ENCODE results near the gene NSA2.
"Not testable (repeated sequence)": the region's sequence is repeated elsewhere in the genome, so short reads cannot be mapped to it uniquely, and the experiment has no call there.

The NSA2 gene

DNA sequence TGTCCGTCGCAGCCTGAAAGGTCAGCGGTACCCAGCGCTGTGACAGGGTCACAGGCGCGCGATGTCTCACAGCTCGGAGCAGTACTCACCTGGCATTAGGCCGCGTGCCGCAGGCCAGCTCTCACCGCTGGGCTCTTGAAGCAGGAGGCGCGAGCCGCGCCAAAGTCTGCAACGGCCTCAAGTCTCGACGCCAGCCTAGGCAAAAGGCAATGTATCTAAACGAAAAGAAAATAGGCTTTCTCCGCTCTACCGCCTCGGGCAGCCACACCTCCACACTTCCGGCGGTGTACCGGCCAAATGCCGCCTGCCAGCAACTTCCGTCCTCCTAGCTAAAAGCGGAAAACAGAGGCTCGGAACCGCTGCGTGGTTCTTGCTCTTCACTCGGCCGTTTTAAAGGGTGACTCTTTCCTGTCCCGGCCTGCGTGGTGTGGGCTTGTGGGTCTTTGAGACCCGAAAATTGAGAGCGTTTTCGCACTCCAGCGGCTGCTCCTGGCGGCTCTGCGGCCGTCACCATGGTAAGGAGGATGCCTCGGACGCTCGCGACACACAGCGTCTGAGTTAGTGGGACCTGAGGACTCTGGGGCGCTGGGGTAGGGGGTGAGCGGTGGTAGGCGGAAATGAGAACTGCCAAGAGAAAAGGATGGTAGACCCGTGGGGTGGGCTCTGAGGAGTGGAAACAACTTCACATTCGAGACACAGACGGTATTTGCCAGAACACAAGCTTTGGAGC, at the start of gene NSA2, which contains the start of gene GFM2:
TSS of gene NSA2 (plus strand) at position 401 of the 730 bp plus-strand sequence. CDS start at position 513, 112 bp downstream.
TSS of gene GFM2 (minus strand) at position 269 of the 730 bp plus-strand sequence. CDS start 3,375 bp downstream, outside the sequence.
- peak; percentile 89 for DNase-seq

DNA sequence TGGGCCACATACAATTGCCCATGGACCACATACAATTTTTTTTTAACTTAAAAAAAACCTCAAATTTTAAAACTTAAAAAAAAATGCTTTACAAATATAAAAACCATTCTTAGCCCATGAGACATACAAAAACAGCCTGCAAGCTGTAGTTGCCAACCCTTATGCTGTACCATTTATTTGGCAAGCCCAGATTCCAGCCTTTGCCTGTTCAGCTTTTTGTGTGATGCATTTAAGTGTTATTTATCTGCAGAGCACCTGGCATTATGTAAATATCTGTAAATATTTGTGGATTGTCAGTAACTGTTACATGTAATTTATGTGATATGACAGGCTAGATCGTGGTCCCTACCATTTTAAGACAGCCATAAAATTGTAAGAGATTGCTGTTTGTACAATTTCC, 49.5 kb upstream of the NSA2 start:
- DNase-seq = no peak

- DNase-seq = no peak
Measured at GRCh38 chr5:74722271-74722670, 44.8 kb upstream of the NSA2 start.

- DNase-seq = no peak
Measured at GRCh38 chr5:74725331-74725730, 41.7 kb upstream of the NSA2 start.

- DNase-seq = no peak
Measured at GRCh38 chr5:74736759-74737158, 30.3 kb upstream of the NSA2 start.

DNA sequence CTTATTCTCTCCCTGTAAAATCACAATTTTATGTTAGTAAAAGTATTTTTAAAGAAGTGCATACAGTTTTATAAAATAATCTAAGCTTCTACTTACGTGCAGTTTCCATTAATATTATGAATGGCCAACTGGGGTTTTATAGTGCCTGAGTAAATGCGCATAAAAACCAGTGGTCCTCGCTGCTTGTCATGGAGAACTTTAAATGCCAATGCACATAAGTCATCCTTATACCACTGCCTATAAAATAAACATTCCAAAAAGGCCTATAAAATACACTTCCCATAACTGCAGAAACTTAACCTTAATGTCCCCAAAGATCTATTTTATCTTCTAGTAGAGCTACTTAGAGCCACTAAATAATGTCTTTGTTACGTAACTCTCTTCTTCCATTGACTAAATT, 28.6 kb upstream of the NSA2 start:
- no peak for DNase-seq

DNA sequence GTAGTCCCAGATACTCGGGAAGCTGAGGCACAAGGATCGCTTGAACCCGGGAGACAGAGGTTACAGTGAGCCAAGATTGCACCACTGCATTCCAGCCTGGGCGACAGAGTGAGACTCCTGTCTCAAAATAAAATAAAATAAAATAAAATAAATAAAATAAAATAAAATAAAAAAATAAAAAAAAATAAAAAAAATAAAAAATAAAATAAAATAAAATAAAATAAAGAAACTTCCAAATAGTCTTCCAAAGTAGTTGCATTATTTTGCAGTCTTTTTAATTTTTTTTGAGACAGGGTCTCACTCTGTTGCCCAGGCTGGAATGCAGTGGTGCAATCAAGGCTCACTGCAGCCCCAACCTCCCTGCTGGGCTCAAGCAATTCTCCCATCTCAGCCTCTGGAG, 18.3 kb upstream of the NSA2 start:
- DNase-seq = not testable (repeated sequence)

DNA sequence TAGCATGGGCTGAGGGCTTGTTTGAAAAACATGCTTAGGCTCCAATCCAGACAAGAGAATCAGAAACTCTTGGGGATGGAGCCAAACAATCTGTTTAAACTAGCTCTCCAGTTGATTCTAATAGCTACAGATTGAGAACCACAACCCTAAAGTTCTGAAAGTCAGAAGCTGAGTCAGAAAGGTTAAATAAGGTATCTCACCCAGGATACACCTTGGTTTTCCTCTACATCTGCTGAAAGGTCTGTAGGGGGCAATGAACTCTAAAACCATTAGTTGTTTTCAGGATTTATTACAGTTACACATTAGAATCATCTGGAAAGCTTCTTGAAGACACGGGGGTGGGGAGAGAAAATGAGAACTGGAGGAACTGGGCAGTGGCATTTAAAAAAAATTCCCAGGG, 5.8 kb upstream of the NSA2 start:
- DNase-seq = no peak

GRCh38 chr5:74762599-74762998, 4.5 kb upstream of the NSA2 start:
- DNase-seq = peak; percentile 63

DNA sequence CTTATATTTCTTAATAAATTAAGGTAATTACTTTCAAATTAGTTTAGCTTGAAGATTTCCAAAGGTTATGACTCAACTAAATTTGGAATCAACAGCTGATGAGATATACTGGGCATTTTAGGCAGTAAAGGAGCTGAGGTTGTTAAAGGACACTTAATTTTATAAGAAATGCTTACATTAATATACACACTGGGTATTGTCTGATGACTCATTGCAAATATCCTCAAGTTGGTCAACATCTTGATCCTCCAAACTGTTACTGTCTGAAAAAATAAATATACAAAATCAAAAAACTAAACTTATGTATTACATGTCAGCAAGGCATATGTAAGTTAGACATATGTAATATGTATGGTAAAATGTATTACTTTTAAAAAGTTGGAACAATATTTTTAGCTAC, 3.5 kb upstream of the NSA2 start:
- no peak for DNase-seq

GRCh38 chr5:74765201-74765600, 1.8 kb upstream of the NSA2 start:
- DNase-seq = no peak

GRCh38 chr5:74765929-74766328, 1.1 kb upstream of the NSA2 start:
- DNase-seq = no peak

DNA sequence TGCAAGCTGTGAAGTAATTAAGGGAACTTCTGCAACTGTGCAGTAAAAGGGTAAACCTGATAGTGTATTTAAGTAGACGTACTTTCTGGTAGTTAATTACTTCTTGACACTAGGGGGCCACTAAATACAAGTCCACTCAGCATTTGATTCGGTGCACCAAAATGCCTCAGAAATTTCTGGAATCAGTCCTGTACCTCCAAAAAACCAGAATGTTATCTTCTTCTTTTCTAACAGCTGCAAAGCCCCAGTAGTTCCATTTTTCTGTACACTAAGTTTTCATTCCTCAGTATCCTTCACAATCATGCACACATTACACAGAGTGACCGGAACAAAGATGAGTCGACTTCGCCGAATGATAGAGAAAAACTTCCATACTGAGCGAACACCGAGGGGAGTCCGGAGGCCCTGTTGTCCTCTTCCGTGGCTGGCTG, 616 bp upstream of the NSA2 start:
- peak; percentile 51 for DNase-seq

- DNase-seq = no peak
Measured at GRCh38 chr5:74767579-74767913, 497 bp downstream of the NSA2 start.

DNA sequence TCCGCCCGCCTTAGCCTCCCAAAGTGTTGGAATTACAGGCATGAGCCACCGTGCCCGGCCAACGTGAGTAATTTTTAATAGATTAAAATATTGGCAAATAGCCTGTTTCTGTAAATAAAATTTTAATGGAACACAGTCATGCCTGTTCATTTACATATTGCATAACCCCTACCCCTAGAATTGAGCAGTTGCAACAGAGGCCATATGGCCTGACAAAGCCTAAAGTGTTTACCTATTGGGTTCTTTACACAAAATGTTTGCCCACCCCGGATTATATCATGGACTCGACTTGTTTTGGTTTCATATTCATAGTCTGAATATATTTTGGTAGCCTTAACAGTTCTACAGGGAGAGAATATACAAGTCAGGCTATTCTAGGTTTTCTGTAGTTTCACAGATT, 5.3 kb downstream of the NSA2 start:
- no peak for DNase-seq

- DNase-seq = no peak
Measured at GRCh38 chr5:74778609-74779008, 11.6 kb downstream of the NSA2 start.

DNA sequence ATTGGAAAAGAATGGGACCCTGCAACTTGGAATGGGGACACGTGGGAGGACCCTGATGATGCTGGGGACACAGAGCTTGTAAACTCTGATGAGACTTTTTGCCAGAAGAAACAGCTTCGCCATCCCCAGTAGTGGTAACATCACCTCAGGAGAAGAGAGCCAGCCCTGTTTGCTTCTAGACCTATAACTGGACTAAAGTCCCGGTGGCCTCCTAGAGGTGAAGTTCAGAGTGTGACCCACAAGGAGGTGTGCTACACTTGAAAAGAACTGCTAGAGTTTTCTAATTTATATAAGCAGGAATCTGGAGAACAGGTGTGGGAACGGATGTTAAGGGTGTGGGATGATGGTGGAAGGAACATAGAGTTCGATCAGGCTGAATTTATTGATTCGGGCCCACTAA, 19.8 kb downstream of the NSA2 start:
- no peak for DNase-seq

DNA sequence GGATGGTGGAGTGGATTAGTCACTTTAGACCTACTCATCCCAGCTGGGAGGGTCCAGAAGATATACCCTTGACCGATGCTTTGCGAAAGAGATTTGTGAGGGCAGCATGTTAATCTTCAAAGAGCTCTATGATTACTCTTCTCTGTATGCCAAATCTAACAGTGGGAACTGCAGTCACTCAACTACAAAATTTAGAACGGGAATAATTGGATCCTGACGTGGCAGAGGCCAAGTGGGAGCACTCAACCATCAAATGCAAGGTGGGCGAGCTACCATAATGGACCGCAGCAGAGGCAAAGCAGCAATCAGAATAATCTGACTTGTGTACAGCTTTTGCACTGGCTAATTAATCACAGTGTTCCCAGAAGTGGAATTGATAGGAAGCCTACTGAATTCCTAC, 20.4 kb downstream of the NSA2 start:
- DNase-seq = no peak

DNA sequence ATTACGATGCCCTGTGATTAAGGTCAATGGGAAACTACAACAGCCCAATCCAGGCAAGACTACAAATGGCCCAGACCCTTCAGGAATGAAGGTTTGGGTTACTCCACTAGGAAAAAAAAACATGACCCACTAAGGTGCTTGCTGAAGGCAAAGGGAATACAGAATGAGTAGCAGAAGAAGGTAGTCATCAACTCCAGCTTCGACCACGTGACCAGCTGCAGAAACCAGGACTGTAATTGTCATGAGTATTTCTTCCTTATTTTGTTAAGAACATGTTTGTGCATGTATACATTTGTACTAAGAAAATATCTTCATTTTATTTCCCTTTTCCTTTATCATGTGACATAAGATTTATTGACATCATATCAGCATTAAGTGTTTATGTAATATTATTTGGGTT, 24.6 kb downstream of the NSA2 start:
- not testable (repeated sequence) for DNase-seq

DNA sequence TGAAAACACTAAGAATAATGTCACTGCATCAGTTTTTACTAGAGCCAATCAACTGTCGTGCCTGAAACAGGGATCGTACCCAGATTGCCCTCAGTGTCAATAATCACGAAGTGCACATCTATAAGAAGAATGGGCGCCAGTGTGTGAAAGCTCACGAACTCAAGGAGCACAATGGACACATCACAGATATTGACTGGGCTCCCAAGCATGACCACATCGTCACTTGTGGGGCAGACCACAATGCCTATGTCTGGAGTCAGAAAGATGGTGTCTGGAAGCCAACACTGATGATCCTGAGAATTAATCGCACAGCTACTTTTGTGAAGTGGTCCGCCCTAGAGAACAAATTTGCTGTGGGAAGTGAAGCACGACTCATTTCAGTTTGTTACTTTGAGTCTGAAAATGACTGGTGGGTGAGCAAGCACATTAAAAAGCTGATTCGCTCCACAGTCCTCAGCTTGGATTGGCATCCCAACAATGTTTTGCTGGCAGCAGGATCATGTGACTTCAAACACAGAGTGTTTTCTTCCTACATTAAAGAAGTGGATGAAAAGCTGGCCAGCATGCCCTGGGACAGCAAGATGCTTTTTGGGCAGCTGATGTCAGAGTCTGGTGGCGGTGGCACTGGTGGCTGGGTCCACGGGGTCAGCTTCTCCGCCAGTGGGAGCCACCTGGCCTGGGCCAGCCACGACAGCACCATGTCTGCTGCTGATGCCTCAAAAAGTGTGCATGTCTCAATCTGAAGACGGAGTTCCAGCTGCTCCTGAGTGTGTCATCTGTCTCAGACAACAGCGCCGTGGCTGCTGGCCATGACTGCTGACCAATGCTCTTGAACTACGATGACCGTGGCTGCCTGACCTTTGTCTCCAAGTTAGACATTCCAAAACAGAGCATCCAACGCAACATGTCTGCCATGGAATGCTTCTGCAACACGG, 32.2 kb downstream of the NSA2 start:
- peak; percentile 30 for DNase-seq

DNA sequence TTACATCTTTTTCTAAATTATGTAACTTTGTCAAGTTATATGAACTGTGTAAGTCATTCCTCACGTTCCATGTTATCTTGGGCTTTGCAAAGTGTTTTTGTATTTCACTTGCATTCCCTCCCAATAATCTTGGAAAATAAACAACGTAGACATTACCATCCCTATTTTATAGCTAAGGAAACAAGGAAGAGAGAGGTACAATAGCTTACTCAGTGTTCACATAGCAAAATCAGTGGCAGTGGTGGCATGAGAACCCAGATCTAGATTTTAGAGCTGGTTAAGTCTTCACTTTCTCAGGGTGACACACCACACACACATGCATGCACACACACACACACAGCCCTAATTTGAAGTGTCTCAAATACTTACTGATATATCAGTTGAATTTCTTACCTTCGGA, 34.1 kb downstream of the NSA2 start:
- no peak for DNase-seq

DNA sequence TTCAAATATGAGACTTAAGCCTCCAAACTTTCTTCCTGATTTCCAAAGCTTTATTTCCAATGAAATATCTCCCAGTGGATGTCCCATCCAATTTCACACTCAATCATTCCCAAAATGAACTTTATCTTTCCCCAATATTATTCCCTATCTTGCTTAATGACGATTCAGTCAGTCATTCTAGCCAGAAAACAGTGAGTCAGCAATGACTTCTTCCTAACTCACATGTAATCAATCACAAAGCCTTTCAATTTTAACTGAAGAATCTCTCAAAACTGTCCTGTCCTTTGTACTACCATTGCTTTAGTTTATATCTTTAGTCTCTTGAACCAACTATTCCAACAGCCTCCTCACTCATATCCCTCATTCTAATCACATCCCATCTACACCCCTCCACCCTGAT, 34.9 kb downstream of the NSA2 start:
- DNase-seq = no peak

- DNase-seq = no peak
Measured at GRCh38 chr5:74810915-74811314, 43.9 kb downstream of the NSA2 start.

GRCh38 chr5:74816875-74817274, 49.8 kb downstream of the NSA2 start:
- DNase-seq = no peak
